ENCODE measurements around the gene AP1B1.

- TF ChIP-seq CTCF (conservative IDR thresholded peaks at IDR 0.05 in 1 of 2, IDR thresholded peaks at IDR 0.05 in 1 of 2; ENCODE audit: extremely low read depth in 1 of 2, insufficient read depth in 1 of 2, low read depth in 1 of 2, low read length in 2 of 2) = no peak
- no peak for TF ChIP-seq EZH2 (IDR thresholded peaks at IDR 0.05; ENCODE audit: borderline replicate concordance, low read length)
Observed at GRCh38 chr22:29380856-29381255, 7.5 kb downstream of the AP1B1 start.

Measured in mammary epithelial cell (primary cell).